ENCODE data around the gene ALS2CL.
A peak's percentile ranks its signal among the peaks of the same experiment; 100 is the strongest.

Gene ALS2CL

GRCh38 chr3:46701181-46701939 lies 7.9 kb upstream of the ALS2CL start, which contains the start of gene TMIE:
TMIE (plus strand) TSS chr3:46701392; CDS start chr3:46701488, 96 bp downstream.
- DNase-seq: no peak

- no peak for DNase-seq
Observed at GRCh38 chr3:46700772-46701171, 7.3 kb upstream of the ALS2CL start.

DNA sequence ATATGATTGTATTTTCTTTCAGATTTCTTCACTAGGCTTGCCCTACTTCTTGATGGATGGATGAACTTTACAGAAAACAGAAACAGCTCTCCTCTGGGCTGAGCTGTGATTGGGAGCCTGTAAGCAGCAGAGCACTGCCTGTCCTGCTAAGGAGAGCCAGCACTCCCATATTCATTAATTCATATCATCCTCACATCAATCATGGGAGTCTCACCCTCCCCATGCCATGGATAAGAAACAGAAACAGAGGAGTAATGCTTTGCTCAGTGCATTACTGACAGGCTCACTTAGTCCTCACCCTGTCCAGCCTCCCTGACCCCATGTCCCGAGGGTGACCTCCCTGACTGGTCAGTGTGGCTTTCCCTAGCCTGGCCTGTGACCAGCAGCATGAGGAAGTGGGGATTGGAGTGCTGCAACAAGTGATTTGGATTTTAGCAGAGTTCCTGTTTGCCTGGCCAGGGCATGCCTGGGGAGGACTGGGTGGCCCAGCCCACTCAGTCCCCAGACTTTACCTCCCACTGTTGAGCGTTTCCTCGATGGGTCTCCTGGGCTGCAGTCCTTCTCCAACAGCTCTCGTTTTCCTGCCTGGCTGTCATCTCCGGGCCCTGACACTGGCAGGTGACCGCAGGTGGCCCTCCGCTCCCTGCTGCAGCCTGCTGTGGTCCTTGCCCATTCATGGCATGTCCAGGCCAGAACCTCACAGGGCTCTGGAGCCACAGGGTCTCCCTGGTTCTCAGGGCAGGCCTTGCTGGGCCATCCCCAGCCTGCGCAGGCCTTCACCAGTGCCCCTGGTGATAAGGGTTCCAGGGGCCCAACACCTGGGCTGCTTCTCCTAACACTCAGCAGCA lies 6.4 kb upstream of the ALS2CL start:
- no peak for DNase-seq

DNA sequence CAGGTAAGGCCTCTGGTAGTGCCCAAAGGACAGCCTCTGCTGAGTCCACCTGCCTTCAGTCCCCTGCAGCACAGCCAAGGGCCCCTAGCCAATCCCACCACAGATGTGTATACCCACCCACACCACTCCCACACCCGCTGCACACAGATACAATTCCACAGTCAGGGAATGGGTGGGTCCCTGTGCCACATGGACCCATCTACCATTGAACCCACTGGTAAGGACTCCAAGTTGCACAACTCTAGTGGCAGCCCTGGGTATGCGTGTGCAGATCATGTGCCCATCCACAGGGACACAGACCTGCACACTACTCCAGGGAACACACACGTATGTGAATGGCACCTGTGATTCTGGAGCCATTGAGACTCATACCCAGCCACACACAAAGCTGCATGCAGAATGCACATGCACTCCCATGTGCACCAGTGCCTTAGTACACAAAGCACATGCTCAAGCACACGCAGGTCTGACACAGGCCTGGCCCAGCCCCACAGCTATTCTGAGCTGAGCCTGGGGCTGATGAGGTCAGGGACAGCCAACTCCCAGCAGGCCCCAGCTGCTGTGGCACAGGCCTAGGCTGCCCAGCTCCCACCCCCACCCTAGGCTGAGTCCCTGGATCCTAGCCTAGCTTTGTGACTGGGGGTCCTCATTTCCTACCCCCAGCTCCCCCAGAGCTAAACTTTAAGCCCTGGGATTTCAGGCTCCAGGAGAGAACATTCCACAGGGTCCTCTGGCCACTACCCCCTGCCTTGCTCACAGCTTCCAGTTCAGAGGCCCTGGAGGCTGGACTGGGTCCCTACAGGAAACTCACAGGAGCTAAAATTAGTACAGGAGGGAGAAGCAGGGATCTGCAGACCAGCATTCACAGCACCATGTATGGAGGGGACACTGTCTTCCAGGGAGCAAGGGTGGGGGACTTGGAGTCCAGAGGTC lies 2.7 kb upstream of the ALS2CL start:
- no peak for DNase-seq

GRCh38 chr3:46695177-46695961 lies 1.9 kb upstream of the ALS2CL start:
- DNase-seq: peak; percentile 42

- DNase-seq: no peak
Observed at GRCh38 chr3:46694520-46694919, 1.0 kb upstream of the ALS2CL start.

GRCh38 chr3:46693892-46694226 lies 380 bp upstream of the ALS2CL start:
- no peak for DNase-seq

- DNase-seq: no peak
Observed at GRCh38 chr3:46692566-46692990, 901 bp downstream of the ALS2CL start.

DNA sequence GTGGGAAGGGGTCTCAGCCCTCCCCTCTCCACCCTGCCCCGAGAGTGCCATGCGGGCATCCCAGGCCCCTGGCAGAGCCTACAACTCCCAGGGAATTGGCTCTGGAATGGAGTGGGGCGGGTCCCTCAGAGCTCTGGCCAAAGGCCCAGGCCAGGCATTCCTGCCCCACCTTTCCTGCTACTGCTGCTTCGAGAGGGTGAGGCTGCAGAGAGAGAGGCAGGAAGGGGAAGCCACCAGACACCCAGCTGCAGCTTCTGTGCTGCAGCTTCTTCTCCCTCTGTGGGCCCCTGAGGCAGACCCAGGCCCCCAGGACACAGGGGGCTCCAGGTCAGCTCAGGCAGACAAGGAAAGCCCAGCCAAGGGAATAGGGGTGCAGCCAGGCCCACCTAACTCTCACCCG lies 2.7 kb downstream of the ALS2CL start:
- no peak for DNase-seq

GRCh38 chr3:46685446-46685845 lies 8.0 kb downstream of the ALS2CL start:
- no peak for DNase-seq

- no peak for DNase-seq
Observed at GRCh38 chr3:46684891-46685290, 8.6 kb downstream of the ALS2CL start.

GRCh38 chr3:46682974-46683373 lies 10.5 kb downstream of the ALS2CL start:
- DNase-seq: no peak

DNA sequence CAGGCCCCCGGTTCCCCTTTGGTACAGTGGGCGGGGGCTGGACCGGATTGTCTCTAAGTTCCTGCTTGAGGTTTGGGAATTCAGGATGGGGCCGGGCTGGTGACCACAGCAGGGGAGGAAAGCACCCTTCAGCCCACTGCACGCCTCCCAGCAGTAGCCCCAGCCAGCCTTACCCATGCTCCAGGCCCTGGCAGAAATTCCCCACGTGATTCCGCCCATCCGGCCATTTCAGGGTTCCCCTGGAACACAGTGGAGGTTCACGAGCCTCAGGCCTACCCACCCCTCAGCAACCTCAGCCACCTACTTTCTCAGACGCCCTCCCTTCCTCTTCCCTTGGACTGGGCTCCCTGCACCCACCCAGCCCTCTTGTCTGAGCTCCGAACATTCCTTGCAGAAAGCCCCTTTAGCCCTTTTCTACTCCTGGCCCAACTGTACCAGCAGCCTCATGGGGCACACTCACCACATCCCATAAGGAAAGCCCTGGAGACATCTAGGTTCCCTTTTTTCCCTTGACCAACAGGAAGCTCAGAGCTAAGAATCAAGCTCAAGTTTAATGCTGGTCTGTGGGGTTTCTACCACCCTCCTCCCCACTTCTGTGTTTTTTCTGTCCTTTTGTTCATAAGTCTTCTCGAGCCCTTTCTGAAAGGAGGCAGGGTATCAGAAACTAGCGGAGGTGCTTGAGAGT lies 11.5 kb downstream of the ALS2CL start:
- no peak for DNase-seq

GRCh38 chr3:46681387-46681786 lies 12.1 kb downstream of the ALS2CL start:
- DNase-seq: no peak

DNA sequence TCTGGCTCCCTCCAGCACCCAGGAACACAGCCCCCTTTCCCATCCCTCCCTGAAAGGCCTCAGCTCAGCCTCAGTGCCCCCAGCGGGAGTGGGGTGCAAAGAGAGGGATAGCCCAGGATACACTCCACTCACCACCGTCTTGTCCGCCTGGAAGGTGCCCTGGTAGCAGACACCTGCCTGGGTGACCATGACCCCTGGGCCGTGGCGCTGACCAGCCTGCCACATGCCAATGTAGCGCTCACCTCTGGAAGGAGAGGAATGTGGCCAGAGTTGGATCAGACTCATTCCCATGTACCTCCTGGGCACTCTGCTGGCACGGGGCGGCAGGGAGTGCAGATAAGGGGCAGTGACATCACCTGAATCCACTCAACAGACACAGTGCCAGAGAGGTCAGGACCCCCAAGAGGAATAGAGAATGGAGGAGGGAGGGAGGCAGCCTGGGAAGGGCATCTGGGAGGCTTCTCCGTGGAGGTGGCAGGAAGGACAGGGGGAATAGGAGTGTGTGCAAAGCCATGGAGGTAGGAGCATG lies 13.1 kb downstream of the ALS2CL start:
- DNase-seq: no peak

- no peak for DNase-seq
Observed at GRCh38 chr3:46679681-46680080, 13.8 kb downstream of the ALS2CL start.

GRCh38 chr3:46678280-46678679 lies 15.2 kb downstream of the ALS2CL start:
- no peak for DNase-seq

DNA sequence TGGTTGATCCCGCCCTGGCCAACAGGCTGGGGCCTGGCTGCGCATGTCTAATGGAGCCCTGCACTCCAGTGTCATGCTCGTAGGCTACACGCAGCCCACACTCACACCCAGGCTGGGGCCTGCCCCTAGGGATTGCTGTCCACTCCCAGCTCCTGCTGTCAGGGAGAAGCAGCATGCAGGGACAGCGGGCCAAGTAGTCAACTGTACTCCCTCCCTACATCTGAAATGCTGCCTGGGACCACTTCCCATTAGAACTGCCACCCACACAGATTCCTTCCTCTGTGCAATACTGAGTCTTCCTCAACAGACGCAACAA lies 16.1 kb downstream of the ALS2CL start:
- DNase-seq: no peak

- no peak for DNase-seq
Observed at GRCh38 chr3:46676601-46677410, 16.7 kb downstream of the ALS2CL start.

DNA sequence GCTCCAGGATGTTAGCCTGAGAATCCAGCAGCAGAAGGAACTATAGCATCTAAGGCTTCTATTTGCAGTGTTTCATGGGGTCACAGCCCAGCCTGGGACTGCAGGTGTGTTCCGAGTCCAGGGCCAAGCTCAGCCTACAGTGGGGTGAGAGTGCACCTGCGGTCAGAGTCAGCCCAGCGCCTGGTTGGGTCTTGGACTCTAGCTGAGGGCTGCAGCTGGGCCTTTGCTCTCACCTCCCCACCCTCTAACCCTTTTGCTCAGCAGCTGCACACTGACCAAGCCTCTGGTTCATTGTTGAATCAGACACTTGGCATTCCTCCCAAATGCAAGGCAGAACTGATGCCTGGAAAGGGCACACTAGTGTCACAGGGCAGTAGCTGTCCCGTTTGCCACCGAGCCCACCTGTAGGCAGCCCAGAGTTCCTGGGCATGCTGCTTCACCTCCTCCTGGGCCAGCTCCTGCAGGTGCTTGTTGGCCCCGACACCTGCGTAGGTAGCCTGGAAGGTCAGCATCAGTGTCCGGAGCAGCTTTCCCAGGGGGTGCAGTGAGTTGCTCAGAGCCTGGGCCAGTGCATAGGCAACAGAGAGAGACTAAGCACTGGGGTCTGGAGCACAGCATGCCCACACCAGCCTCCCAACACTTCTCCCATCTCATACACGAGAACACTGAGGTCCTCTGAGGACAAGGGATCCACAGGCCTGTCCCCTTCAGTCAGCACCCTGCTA lies 17.5 kb downstream of the ALS2CL start:
- no peak for DNase-seq
